ENCODE results near the gene RBM38.

Gene RBM38

DNA sequence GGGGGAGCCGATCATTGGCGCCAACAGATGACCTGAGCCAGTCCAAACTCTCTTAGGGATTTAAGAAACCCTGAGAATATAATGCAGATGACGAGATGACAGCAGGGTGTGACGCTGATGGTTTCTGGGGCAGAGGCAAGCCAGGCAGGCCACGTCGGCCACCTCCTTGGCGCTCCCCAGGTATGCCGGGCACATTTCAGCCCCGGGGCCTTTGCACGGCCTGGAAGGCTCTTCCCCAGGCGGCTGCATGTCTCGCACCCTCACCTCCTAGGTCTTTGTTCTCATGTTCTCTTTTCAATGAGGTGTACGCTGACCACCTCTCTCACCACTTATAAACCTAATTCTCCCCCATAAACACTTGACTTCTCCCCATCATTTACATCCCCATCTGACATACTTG is 64.9 kb downstream of the RBM38 start:
- no peak for DNase-seq

DNA sequence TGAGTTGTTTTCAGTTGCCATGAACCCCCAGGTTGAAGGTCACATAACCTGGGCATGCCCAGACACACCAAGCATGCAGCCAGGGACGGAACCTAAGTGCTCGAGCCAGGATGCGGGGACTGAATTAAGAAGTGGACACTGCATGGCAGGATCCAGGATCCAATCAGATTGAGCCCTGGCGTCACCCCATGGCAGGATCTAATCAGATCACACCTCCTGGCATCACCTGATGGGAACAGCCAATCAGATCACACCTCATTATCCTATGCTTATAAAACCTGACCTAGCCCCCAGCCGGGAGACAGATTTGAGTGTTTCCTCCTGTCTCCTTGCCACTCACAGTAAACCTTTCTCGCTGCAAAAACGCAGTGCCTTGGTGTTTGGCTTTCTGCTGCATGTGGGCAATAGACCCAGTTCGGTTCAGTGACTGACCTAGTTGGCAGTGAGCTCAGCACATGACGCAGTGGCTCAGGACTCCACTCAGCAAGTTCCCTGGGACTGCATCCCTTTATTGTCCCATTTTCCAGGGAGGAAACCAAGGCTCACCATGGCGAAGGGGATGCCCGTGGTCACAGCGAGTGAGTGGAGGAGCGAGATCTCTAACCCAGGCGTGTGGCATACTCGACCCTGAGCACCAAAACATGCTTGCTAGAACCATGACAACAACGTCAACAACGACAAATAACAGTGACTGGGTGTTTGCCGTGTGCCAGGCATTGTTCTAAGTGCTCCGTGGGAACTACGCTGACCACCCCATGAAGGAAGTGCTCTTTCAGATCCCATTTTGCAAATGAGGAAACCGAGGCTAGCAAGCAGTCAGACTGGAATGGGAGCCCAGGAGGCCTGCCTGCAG is 66.3 kb downstream of the RBM38 start:
- no peak for DNase-seq

DNA sequence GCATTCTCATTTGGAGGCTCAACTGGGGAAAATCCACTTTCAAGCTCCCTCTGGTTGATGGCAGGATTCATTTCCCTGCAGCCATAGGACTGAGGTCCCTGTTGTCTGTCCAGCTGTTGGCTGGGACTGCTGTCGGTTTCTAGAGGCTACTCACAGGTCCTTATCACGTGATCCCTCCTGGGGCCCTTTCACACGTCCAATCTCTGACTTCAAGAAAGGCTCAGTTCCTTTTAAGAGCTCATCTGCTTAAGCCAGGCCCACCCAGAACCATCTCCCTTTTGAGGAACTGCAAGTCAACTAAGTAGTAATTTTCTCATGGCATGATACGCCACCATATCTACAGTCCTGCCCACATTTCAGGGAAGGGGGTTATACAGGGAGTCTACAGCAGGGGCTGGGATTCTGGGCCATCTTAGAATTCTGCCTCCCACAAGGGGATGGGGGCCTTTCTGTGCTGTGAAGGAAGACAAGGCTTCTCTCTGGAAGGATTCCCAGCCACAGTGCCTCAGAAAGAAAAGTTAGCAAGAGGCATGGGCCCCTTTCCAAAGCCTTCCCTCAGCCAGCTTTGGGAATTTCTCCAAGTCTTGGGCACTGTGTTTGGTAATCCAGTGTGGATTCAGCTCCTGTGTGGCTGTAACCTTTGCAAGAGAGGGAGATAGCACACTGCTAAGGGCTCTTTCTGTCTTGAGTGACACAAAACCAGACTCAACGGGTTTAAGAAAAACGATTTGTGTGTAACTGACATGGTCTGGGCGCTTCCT is 67.4 kb downstream of the RBM38 start:
- no peak for DNase-seq
